GM18909 (cell line): Measurements from ENCODE around the gene NAT14.
A peak's percentile ranks its signal among the peaks of the same experiment; 100 is the strongest.
"Not testable (repeated sequence)": the region's sequence is repeated elsewhere in the genome, so short reads cannot be mapped to it uniquely, and the experiment has no call there.

Experiments used
- ATAC-seq: cut with Tn5 transposase; IDR thresholded peaks from one replicate; pipeline ENCODE4 v1.9.1; 2021; ENCODE audit warnings: mild to moderate bottlenecking; ENCODE audit not compliant: unreplicated experiment, poor library complexity

Gene NAT14, protein sequence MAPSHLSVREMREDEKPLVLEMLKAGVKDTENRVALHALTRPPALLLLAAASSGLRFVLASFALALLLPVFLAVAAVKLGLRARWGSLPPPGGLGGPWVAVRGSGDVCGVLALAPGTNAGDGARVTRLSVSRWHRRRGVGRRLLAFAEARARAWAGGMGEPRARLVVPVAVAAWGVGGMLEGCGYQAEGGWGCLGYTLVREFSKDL

DNA sequence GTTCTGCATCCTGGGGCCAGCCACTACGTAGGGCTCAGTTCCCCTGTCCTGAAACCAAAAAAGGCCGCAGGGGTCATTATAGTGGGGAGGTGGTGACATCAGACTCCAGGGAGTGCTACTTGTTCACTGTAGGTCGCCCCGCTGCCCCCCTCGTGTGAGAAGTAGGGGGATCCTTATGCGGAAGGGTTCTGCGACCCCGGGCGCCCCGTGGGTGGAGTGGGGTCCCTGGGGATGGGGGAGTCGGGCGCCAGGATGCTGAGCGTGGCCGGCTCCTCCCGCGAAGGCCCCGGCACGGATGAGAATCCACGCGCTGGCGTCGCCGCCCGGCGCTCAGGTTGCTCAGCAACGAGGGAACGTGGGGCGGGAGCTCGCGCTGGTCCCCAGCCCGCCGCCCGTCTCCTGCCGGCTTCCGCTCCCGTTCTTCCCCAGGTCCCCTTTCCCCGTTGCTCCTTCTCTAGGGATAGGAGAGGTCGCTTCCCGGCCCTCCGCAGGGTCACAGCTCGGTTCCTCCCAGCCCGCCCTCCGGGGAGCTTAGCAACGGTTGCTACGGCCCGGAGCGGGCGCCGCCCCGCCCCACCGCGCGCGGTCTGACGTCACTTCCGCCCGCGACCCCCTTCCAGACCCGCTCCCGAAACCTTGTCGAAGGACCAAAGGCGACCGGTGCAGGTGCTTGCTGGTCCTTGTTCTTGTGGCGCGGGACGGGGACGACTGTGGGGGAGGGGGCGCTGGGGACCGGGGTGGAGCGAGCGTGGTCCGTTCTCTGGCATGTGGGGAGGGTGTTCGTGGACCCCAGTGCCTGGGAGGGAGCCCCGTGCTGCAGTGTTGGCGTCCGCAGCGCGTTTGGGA, at the start of gene NAT14:
NAT14 (plus strand) TSS at position 596 of the 846 bp plus-strand sequence. CDS start 521 bp downstream, outside the sequence.
- ATAC-seq = peak; percentile 61

DNA sequence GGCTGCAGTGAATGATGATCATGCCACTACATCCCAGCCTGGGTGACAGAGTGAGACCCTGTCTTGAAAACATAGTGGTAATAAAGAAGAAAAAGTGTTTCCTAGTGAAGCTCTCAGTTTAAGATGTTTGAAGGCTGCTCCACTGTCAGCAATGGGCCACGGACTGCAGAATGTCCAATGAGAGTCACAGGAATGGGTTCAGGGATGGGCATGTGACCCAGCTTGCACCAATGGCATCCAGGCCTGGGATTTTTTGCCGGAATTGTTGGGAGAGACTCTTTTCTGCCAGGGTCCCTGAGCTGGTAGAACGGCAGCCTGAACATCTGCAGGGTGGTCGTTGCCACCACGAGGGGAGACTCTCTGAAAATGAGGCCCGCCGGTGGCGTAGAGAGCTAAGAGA, 48.1 kb upstream of the NAT14 start:
- ATAC-seq = no peak

DNA sequence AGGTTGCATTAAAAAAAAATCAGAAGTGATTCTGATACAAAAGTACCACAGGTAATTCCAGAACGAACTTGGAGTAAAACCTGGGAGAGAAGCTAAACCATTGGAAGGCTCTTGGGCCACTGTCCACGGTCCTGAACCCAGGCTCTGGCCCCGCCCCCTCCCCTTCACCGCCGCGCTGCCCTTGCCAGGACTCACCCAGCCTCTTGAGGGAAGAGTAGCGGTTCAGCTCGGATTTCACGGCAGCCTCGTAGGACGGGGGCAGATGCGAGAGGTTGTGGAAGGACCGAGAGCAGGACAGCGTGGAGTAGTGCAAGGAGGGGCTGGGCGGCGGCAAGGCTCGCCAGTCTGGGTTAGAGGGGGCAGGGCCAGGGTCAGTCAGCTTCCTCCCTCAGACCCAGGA, 47.6 kb upstream of the NAT14 start:
- ATAC-seq = no peak

DNA sequence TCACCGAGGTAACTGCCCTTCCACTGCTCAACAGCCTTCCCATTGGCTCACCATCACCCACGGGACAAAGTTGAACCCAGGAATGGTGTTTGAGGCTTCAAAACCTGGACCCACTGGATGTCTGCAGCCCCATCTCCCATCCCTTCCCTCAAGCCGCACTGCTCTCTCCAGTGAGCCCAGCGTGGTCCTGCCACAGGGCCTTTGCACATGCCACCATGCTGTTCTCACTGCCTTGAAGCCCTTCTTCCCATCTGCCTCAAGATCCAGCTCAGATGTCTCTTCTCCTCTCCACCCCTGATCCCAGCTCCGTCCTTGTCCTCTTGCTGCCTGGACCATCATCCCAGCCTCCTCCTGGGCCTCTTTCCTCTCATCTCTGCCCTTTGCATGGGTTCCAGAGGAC, 45.9 kb upstream of the NAT14 start:
- ATAC-seq = no peak

DNA sequence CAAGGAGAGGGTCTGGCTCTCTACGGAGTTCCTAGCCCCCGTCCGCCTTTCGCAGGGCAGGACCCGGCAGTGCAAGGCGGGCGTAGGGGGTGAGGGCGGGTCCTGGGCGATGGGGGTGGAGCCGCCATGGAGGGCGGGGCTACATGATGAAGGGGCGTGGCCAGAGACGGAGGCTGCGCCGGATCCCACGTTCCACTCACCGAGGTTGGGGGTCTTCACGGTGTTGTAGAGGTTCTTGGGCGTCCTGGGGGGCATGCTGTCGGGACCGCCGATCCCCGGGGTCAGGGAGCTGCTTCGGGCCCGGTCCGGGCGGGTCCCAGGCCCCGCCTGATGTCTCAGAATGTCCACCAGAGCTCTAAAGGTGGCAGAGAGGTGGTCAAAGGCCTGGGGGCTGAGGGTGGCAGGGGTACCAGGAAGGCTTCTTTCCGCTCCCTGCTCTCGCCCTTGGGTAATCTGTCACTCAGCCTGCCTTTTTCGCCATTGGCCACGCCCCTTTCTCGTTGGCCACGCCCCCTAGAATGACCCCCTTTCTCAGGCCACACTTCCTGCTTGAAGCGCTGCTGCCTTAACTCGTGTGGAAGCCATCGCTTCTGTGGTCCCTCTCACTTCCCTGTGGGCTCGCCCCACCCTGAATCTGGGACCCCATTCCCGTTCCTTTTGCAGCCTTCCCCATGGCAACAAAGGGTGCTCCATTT, 44.4 kb upstream of the NAT14 start:
- ATAC-seq = no peak

DNA sequence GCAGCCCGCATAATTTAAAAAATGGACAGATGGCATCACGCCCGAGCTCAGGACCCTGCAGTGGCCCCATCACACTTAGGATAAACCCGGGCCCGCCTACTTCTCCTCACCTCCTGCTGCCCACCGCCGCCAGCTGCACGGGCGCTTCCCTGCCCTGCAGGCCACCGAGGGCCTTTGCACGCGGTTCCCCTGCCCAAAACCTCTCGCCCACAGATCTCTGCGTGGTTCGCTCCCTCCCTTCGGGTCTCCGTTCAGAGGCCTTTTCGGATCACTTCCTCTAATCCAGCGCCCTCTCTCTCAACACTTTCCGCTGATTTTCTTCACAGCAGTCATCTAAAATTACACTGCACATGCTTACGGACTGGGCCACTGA, 43.7 kb upstream of the NAT14 start:
- no peak for ATAC-seq

DNA sequence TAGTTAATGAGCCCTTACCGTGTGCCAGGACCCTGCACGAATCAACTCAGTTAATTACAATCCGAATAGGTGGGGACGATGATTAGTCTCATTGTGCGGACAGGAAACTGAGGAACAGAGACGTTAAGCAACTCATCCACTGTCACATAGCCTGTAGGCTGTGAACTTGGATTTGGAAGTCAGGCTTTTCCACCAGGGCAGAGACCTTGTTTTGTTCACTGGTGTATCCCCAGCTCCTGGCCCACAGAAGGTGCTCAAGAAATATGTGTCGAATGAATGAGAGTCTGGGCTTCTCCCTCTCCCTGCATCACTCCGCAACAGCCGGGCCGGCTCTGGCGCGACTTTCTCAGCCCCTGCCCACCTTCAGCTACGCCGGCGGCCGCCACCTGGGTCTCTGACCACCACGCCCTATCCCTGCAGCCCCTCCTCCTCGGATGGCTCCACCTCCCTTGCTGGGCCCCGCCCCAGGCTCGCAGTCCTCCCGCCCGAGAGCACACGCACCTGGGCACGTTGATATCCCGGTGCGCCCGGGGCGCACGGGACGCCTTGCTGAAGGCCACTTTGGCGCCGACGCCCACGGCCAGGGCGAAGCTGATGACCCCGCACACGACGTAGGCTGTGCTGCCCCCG, 43.2 kb upstream of the NAT14 start:
- ATAC-seq = no peak

DNA sequence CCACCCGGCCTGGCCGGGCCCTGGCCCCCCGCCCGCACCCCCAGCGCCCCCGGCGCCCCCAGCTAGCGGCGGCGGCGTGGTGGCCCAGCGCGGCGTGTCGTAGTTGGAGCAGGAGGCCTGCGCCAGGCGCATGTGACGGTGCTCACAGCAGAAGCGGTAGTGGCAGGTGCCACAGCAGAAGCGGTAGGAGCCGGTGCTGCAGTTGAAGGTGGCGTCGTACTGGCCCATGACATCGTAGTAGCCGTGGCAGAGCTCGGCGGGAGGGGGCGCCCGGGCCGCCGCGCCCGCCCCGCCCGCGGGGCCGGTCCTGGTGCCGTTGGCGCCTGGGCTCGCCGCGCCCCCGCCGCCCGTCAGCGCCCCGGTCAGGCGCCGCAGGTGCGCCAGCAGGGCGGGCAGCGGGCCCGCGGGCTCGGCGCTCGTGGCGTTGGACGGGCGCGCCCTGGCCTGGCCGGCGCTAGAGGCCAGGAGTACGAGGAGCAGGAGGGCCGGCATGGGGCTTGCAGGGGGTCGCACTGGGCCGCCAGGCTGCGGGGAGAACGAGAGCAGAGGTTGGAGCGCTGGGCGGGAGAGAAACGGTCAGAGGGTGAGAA, 42.5 kb upstream of the NAT14 start:
- ATAC-seq = no peak

DNA sequence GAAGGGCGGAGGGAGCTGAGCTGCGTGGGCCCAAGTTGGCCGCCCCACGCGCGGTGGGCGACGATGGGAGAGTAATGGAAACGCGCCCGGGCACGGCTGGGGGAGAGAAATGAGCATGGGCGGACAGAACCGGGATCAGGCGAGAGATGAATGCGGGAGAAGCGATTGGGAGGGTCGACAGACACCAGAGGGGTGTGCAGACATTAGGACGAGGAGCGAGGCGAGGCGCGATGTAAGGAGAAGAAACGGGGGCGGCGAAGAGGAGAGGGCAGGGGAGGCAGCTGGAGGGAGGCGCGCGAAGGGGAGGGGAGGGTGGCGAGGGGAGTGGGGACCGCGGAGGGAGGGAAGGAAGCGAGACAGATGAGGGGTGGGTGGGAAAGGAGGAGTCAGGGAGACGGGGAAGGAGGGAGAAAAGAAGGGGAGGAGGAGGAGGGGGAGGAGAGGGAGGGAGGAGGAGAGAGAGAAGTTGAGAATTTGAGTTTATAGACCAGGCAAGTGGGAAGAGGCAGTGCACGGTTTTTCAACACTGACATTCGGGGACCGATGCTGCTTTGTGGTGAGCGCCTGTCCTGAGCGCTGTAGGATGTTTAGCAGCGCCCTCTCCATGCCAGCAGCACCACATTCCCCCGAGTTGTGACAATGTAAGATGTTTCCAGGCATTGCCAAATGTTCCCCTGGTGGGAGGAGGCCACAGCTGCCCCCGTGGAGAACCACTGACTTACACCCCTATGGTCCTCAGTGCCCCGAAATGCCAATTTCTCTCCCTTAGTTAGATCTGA, 41.8 kb upstream of the NAT14 start, which contains the start of gene SHISA7:
SHISA7 (minus strand) TSS at position 256 of the 779 bp plus-strand sequence. CDS start 437 bp downstream, outside the sequence.
- ATAC-seq = no peak

DNA sequence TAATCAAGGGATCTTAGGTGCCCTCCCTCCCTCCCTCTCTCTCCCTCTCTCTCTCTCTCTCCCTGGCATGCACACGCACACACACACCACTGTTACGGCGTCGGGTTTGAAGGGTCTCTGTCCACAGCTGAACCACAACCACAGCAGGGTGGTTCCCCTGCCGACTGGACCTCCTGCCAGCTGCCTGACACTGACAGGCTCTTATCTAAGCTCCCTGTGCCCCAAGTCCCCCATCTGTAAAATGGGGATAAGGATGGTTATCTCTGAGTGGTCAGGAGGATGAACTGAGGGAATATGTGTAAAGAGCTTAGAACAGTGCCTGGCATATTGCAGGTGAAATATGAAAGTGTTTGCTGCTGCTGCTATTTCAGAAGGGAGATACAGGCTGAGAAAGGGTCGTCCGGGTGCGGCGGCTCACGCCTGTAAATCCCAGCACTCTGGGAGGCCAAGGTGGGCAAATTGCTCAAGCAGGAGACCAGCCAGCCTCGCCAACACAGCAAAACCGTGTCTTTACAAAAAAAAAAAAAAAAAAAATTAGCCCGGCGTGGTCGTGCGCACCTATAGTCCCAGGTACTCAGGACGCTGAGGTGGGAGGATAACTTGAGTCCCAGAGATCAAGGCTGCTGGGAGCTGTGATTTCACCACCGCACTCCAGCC, 41.0 kb upstream of the NAT14 start:
- no peak for ATAC-seq

DNA sequence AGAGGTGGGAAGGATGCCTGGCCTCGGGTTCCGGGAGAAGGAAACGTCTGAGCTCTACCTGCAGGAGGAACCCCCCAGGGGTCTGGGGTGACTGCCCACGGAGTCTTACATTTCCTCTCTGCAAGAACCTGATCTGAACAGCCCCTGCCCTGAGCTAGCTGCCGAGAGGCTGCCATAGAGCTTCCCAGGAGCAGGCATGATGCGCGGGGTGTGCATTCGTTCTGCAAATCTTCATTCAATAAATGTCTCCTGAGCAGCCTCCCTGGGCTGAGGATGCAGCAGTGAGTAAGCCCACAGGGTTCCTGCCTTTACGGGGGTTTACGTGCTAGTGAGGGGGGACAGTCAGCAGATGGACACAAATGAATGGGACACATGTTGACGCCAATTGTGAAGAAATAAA, 40.3 kb upstream of the NAT14 start:
- ATAC-seq = no peak

DNA sequence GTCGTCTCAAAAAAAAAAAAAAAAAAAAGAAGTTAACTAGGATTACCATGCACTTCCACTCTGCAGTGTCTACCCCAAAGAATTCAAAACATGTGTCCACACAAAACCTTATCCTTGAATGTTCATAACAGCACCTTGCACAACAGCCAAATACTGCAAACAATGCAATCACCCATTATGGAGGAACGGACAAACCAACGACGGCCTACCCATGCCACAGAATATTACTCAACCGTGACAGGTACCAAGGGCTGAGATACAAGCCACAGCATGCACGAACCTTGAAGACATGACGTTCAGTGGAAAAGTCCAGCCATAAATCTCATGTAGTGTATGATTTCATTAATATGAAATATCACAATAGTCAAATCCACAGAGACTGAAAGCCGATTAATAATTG, 38.9 kb upstream of the NAT14 start:
- ATAC-seq = no peak

DNA sequence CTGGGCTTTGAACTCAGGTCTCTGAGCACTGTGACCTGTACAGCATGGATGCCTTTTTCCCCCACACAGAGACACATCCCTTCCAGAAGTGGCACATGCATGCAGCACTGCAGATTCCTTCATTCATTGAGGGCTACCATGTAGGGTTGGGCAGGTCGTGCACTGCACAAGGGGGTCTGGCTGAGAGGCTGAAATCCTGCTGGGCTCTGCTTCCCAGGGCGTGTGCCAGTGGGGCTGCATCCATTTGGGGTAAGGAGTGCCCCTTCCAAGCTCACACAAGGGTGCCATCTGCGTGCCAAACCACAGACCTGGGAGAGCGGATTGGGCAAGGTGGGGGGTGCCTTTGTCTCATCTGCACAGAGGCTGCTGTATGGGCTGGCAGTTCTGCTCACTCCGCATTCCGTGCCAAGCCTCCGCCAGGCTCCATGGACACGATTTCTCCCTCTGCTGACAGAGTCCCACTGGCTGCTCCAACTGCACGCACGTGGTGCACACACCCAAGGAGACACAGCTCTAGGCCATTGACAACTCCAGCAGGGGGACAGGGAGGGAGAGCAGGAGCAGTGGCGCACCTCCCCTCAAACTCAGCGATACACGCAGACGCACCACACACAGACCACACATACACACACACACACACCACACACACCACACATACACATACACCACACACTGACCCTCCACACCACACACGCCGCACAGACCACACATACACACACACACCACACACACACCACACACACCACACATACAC, 37.4 kb upstream of the NAT14 start:
- ATAC-seq = no peak

DNA sequence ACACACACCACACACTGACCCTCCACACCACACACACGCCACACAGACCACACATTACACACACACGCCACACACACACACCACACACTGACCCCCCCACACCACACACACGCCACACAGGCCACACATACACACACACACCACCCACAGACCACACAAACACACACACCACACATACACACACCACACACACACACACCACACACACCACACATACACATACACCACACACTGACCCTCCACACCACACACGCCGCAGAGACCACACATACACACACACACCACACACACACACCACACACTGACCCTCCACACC, 36.9 kb upstream of the NAT14 start:
- ATAC-seq = not testable (repeated sequence)

DNA sequence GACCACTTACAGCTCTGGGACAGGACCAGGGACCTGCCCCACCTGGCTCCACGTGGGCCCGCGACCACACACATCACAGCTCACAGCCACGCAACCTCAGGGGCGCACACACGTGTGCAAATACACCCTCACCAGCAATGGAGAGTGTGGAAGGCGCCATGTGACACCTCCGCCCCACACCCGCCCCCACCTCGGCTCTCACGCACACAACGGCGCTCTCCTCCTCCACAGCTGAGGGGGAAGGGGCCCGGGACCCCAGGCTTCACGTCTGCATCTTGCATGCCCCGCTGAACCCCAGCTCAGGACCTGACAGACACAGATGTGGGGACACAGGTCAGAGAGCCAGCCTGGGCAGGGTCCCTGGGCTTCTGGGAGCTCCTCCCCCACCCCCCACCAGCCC, 35.5 kb upstream of the NAT14 start:
- ATAC-seq = no peak

DNA sequence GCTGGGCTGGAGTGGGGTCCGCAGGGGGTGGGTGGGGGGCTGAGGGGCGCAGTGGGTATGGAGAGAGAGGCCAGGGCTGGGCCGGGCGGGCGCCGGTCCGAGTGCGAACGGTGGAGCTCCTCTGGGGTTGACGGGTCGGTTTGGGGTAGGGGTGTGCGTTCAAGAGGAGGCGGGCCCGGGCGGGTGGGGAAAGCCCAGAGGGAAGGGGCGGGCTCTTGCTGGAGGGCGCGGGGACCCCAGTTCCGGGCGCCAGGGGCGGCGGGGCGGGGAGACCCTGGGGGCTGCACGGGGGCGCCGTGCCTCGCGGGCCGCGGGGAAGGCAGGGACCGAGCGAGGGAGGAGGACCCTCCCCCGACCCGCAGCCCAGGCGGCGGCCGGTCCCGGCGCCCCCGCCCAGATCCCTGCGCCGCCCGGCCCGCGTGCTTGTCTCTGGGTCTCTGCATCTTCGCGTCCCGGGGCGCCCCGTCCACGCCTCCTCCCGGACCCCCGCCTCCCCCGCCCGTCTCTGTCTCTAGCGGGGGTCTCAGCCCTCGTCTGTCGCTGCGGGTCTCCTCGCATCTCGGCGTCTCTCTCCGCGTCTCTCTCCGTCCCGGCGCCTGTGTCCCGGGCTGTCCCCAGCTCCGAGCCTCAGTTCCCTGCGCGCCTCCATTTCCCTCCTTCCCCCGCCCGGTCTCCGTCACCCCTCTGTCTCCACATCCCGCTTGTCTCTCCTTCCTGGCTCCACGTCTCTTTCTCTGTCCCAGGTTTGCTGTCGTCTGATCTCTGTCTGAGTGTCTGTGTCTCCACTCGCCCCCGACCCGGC, 33.6 kb upstream of the NAT14 start:
- no peak for ATAC-seq

DNA sequence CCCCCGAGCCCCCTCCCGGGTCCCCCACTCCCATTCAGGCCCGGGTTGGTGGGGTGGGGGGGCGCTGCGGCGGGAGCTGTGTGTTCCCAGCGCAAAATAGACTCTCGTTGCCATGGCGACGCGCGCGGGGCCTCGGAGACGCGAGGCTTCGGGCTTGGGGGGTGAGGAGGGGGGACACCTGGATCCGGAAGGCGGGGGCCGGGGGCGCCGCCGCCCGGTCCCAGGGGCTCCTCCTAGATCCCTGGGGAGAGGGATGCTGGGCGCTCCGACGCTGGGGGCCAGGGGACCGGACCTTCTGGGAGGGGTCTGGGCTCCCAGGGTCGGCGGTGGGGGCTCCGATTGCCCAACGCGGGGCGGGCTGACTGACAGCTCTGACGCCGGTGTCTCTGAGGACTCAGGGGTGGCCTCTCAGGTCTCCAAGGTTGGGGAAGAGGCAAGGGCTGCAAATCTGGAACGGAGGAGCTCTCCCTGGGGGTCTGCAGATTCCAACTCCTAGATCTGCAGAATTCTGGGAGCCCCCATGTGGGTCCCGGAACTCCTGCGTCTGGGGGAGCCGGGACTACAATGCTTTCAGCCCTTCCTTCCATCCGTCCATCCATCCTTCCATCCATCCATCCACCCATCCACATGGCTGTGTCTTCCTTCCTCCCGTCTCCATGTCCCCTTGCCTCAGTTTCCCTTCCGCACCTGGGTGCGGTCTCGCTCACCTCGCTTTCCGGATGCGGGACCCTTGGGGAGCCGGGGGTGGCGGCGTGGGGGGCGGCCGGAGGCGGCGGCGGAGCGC, 32.8 kb upstream of the NAT14 start:
- ATAC-seq = no peak
